Loucy (cell line): Measurements from ENCODE around the gene DBNDD1.
"Not testable (repeated sequence)": the region's sequence is repeated elsewhere in the genome, so short reads cannot be mapped to it uniquely, and the experiment has no call there.

Source experiments
- CTCF ChIP-seq: fragments of 200-600 bp; sonication (generic); conservative IDR thresholded peaks from 2 replicates; pipeline ENCODE4 v1.5.1; 2014; ENCODE audit warnings: mild to moderate bottlenecking, antibody characterized with exemption, low read length
- EZH2phosphoT487 ChIP-seq: fragments of 200-600 bp; IDR thresholded peaks from 2 replicates; pipeline ENCODE4 v1.6.1; 2018; ENCODE audit warnings: antibody characterized with exemption, mild to moderate bottlenecking, moderate library complexity, borderline replicate concordance

- TF ChIP-seq CTCF, EZH2phosphoT487: not testable (repeated sequence)
These were observed 37.3 kb upstream of the DBNDD1 start for GRCh38 chr16:90056521-90056920.
